Stomach smooth muscle (tissue), 2 donors: Measurements from ENCODE around the gene EME1.

Experiments used
- H3K27ac ChIP-seq: one replicate; pipeline ENCODE4 v1.7.0; 2013; ENCODE audit warnings: mild to moderate bottlenecking, low read length, inconsistent platforms
- H3K27me3 ChIP-seq, 2 donors: one replicate each; pipeline ENCODE4 v1.7.0; 2013; ENCODE audit warnings: low read length in 2 of 2; ENCODE audit not compliant: insufficient read depth in 2 of 2, control insufficient read depth in 1 of 2
- H3K36me3 ChIP-seq, 2 donors: one replicate each; pipeline ENCODE4 v1.7.0; 2013; ENCODE audit warnings: low read length in 2 of 2; ENCODE audit not compliant: control insufficient read depth in 2 of 2, insufficient read depth in 2 of 2
- H3K4me1 ChIP-seq: one replicate; pipeline ENCODE4 v1.7.0; 2013; ENCODE audit warnings: low read length; ENCODE audit not compliant: control insufficient read depth, insufficient read depth
- H3K4me3 ChIP-seq, 2 donors: one replicate each; pipeline ENCODE4 v1.7.0; 2013; ENCODE audit warnings: low read length in 2 of 2
- H3K9ac ChIP-seq, 2 donors: one replicate each; pipeline ENCODE4 v1.7.0; 2013; ENCODE audit warnings: low read length in 2 of 2, mild to moderate bottlenecking in 1 of 2
- H3K9me3 ChIP-seq, 2 donors: one replicate each; pipeline ENCODE4 v1.7.0; 2013; ENCODE audit warnings: low read length in 2 of 2; ENCODE audit not compliant: control insufficient read depth in 2 of 2
- donor health status: healthy.
- donor health status: Pancreatic carcinoma.

EME1 gene

DNA sequence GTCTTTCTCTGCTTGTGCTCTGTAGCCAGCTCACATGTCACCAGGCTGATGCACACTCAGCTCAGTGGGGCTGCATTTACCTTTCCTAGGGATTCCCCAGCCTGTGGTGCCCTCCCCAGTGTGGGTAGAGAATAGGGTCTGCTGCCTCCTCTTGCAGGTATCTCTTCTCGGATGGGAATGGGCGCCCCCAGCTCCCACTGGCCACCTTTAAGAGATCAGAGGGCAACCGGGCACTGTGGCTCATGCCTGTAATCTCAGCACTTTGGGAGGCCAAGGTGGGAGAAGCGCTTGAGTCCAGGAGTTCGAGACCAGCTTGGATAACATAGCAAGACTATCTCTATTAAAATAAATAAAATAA is 23.8 kb upstream of the EME1 start:
- Histone ChIP-seq H3K27ac (no peak overlapping the region), H3K4me1 (peaks cover 30% of the 10 kb centered on the region), H3K36me3 (peaks cover 0 to 6% of the 10 kb centered on the region in 2 donors), H3K4me3 (no peak overlapping the region), H3K9me3 (no peaks in the 10 kb centered on the region), H3K9ac (no peak overlapping the region), H3K27me3 (no peaks in the 10 kb centered on the region)

DNA sequence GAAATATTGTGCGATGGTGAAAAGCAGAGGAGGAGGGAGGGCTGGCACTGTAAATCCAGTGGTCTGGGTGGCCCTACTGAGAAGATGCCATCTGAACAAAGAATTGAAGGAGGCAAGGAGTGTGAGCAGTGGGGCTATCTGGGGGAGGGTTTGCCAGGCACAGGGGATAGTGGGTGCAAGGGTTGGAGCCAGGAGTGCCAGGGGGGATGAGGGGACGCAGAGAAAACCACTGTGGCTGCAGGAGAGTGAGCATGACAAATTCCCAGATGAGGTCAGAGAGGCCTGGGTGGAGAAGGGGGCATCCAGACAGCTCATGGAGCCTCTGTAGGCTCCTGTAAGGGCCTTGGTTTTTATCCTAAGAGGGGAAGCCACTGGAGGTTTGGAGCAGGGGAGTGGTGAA is 22.3 kb upstream of the EME1 start:
- H3K4me3 ChIP-seq = no peak overlapping the region
- H3K4me1 ChIP-seq = peaks cover 23% of the 10 kb centered on the region
- H3K9ac ChIP-seq = no peak overlapping the region
- H3K27me3 ChIP-seq = no peaks in the 10 kb centered on the region
- H3K36me3 ChIP-seq = peaks cover 10 to 15% of the 10 kb centered on the region in 2 donors
- no peak overlapping the region for H3K27ac ChIP-seq
- H3K9me3 ChIP-seq = no peaks in the 10 kb centered on the region

DNA sequence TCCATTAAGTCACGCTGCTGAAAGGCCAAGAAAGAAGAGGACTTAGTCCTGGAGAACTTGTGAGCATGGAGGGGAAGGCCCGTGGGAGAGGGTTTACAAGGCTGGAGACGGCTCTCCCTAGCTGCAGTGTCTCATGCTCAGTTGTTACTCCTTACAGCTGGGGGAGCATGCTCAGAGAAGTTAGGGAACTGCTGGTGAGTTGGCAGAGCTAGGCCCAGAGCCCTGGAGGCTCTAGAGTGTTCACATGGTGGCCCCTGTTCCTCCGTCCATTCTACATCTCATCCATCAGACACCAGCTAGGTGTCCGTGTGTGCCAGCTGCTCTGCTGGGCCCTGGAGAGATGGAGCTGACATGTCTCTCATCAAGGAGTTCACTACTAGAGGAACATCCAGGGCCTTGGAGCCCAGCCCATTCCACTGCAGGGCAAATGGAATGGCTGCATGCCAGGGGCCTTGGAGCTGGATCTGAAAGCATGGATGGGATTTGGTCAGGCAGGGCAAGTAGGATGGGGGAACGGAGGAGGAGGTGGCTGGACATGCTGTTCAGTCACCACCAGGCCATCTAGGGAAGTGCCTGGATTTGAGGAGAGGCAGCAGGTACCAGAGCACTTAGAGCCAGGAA is 20.8 kb upstream of the EME1 start:
- H3K27ac ChIP-seq = peak overlapping the region; percentile 6
- peaks cover 18 to 26% of the 10 kb centered on the region in 2 donors for H3K36me3 ChIP-seq
- H3K27me3 ChIP-seq = no peaks in the 10 kb centered on the region
- no peak overlapping the region for H3K9ac ChIP-seq
- H3K4me1 ChIP-seq = peaks cover 18% of the 10 kb centered on the region
- no peak overlapping the region for H3K4me3 ChIP-seq
- H3K9me3 ChIP-seq = no peaks in the 10 kb centered on the region

DNA sequence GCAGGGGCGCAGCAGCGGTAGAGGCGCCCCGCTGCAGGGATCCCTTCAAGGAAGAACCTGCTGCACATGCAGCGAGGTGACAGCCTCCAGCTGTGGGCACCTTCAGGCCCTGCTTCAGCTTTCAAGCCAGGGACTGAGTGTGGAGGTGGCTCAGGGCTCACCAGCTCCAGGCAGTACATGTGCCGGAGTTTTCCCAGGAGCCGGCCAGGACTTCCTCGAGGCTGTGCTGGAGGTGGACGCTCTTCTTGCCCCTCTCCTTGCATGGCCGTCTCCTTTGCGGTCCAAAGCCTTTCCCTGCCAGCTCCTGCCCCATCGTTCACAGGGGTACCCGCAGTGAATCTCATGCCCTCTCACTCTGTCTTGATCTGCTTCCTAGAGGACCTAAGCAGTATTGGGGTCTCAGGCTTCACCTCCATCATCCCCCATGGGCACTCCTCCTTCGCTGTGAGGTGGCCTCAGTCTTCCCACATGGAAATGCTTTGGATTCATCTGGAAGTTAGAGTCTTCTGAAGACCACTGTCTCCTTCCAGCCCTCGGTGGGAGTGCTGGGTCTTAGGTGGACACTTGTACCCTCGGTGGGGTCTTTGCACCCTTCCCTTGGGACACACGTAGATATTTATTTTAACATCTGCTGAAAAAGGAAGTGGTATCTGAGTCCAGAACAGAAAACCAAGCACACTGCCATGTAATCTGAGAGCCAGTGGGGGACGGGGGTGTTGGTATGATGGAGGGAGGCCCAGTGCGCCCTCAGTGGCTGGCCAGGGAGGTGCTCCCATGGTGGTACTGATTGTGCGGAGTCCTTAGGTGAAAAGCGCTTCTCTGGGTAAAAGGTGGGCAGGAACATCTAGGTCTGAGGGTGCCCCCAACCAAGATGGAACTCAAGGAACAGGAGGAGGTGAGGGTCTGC is 20.1 kb upstream of the EME1 start:
- H3K9me3 ChIP-seq = no peaks in the 10 kb centered on the region
- no peak overlapping the region for H3K9ac ChIP-seq
- no peaks in the 10 kb centered on the region for H3K27me3 ChIP-seq
- peaks cover 10% of the 10 kb centered on the region for H3K4me1 ChIP-seq
- no peak overlapping the region for H3K27ac ChIP-seq
- no peak overlapping the region for H3K4me3 ChIP-seq
- peaks cover 18 to 30% of the 10 kb centered on the region in 2 donors for H3K36me3 ChIP-seq

DNA sequence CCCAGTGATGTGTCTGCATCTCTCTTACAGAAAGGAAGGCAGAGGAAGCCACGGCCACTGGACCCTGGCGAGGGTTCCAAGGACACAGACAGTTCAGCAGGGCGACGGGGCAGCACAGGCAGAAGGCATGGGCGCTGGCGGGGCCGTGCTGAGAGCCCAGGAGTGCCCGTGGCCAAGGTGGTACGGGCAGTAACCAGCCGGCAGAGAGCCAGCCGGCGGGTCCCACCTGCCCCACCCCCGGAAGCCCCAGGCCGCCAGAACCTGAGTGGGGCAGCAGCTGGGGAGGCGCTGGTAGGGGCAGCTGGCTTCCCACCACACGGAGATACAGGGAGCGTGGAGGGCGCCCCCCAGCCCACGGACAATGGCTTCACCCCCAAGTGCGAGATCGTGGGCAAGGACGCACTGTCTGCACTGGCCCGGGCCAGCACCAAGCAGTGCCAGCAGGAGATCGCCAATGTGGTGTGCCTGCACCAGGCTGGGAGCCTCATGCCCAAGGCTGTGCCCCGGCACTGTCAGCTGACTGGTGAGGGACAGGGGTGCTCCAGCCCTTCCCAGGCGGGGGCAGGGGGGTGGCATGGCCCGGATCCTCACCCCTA is 19.3 kb upstream of the EME1 start:
- Histone ChIP-seq H3K4me3 (no peak overlapping the region), H3K27ac (no peak overlapping the region), H3K36me3 (peaks cover 24 to 35% of the 10 kb centered on the region in 2 donors), H3K9me3 (no peaks in the 10 kb centered on the region), H3K9ac (no peak overlapping the region), H3K4me1 (peaks cover 4% of the 10 kb centered on the region), H3K27me3 (no peaks in the 10 kb centered on the region)

DNA sequence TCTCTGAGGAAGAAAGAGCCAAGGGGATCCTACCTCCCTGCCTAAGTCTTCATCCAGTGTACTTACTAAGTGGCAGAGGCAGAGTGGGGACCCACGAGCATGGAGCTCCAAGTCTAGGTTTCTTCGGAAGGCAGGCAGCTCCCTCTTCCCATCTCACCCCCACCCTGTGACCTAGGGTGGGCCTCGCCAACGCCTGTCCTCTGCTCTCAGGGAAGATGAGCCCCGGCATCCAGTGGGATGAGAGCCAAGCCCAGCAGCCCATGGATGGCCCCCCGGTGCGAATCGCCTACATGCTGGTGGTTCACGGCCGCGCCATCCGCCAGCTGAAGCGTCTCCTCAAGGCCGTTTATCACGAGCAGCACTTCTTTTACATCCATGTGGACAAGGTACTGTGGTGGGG is 18.8 kb upstream of the EME1 start:
- Histone ChIP-seq H3K27ac (no peak overlapping the region), H3K4me1 (peaks cover 4% of the 10 kb centered on the region), H3K4me3 (no peak overlapping the region), H3K9ac (no peak overlapping the region), H3K27me3 (no peaks in the 10 kb centered on the region), H3K36me3 (peaks cover 26 to 39% of the 10 kb centered on the region in 2 donors), H3K9me3 (no peaks in the 10 kb centered on the region)

DNA sequence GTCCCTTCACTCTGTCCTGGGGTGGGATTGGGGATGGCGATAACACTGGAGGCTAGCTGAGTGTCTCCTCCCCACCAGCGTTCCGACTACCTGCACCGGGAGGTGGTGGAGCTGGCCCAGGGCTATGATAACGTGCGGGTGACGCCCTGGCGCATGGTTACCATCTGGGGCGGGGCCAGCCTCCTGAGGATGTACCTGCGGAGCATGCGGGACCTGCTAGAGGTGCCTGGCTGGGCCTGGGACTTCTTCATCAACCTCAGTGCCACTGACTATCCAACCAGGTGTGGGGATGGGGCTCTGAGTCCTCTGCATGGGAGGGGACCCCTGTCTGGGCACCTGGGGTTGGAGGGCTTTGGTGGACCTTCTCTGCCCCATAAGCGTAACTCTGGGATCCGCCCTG is 18.3 kb upstream of the EME1 start:
- no peak overlapping the region for H3K27ac ChIP-seq
- H3K36me3 ChIP-seq = peaks cover 26 to 43% of the 10 kb centered on the region in 2 donors
- H3K27me3 ChIP-seq = no peaks in the 10 kb centered on the region
- no peak overlapping the region for H3K9ac ChIP-seq
- no peaks in the 10 kb centered on the region for H3K9me3 ChIP-seq
- no peak overlapping the region for H3K4me3 ChIP-seq
- H3K4me1 ChIP-seq = peaks cover 4% of the 10 kb centered on the region

DNA sequence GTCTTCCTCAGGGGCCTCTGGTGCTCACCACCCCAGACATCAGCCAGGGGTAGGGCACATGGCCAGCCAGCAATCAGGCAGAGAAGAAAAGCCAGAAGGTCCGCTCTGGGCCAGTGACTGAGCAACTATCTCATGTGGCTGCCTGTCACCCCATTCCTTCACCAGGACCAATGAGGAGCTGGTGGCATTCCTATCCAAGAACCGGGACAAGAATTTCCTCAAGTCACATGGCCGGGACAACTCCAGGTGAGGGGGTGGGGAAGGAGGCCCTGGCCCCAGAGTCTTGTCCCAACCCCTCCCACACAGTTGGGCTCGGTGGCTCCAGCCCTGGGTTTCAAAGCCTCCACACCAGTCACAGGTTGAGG is 17.7 kb upstream of the EME1 start:
- Histone ChIP-seq H3K4me1 (peaks cover 4% of the 10 kb centered on the region), H3K36me3 (peaks cover 26 to 43% of the 10 kb centered on the region in 2 donors), H3K27me3 (no peaks in the 10 kb centered on the region), H3K9me3 (no peaks in the 10 kb centered on the region), H3K4me3 (no peak overlapping the region), H3K9ac (no peak overlapping the region), H3K27ac (no peak overlapping the region)

DNA sequence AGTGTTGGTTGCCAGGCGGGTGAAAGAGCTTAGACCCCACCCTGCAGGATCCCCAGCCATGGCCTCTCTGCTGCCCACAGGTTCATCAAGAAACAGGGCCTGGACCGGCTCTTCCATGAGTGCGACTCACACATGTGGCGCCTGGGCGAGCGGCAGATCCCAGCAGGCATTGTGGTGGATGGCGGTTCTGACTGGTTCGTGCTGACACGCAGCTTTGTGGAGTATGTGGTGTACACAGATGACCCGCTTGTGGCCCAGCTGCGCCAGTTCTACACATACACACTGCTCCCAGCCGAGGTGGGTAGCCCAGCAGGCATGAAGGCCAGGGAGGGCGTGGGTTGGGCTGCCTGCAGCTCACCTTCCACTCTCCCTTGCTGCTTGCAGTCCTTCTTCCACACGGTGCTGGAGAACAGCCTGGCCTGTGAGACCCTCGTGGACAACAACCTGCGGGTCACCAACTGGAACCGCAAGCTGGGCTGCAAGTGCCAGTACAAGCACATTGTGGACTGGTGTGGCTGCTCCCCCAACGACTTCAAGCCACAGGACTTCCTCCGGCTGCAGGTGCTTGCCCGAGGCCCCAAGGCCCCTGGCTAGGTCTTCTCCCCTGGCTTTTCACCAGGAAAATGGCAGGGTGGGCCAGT is 17.2 kb upstream of the EME1 start:
- Histone ChIP-seq H3K27me3 (no peaks in the 10 kb centered on the region), H3K36me3 (peaks cover 26 to 43% of the 10 kb centered on the region in 2 donors)

DNA sequence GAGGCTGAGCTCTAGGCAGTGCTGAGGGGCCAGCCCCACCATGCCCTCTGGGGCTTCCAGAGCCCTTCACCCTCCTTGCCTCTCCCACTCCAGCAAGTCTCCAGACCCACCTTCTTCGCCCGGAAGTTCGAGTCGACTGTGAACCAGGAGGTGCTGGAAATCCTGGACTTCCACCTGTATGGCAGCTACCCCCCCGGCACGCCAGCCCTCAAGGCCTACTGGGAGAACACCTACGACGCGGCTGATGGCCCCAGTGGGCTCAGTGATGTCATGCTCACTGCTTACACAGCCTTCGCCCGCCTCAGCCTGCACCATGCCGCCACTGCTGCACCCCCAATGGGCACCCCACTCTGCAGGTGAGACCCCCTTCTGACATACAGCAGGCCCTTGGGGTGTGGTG is 16.6 kb upstream of the EME1 start:
- Histone ChIP-seq H3K27ac (no peak overlapping the region), H3K4me1 (peaks cover 4% of the 10 kb centered on the region), H3K9me3 (no peaks in the 10 kb centered on the region), H3K36me3 (peaks cover 26 to 43% of the 10 kb centered on the region in 2 donors), H3K9ac (no peak overlapping the region), H3K27me3 (no peaks in the 10 kb centered on the region), H3K4me3 (no peak overlapping the region)

More for the DNA sequence above, 17.2 kb upstream of the EME1 start:
- no peak overlapping the region for H3K27ac ChIP-seq
- H3K9me3 ChIP-seq = no peaks in the 10 kb centered on the region
- H3K4me1 ChIP-seq = peaks cover 4% of the 10 kb centered on the region
- H3K9ac ChIP-seq = no peak overlapping the region
- no peak overlapping the region for H3K4me3 ChIP-seq
